IPS-NIHi11 (cell line): ENCODE measurements around the gene GNAQ.
"Not testable (repeated sequence)": the region's sequence is repeated elsewhere in the genome, so short reads cannot be mapped to it uniquely, and the experiment has no call there.

Experiments
- DNase-seq: peaks from one replicate; pipeline ENCODE4 v3.0.0; 2012; ENCODE audit warnings: mixed read lengths, low spot score

GNAQ gene

GRCh38 chr9:77903666-77904285, 127.8 kb downstream of the GNAQ start:
- DNase-seq, result no peak

DNA sequence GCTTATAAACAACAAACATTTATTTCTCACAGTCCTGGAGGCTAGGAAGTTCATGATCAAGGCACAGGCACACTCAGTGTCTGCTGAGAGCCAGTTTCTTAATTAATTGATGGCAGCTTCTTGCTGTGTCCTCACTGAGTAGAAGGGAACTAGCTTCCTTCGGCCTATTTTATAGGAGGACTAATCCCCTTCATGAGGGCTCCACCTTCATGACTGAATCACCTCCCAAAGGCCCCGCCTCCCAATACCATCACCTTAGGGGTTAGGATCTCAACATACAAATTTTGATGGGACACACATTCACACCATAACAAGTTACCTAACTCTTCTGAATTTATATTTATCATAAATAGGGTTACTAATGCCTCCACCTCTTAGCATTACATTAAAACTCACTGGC, 129.8 kb downstream of the GNAQ start:
- no peak for DNase-seq

DNA sequence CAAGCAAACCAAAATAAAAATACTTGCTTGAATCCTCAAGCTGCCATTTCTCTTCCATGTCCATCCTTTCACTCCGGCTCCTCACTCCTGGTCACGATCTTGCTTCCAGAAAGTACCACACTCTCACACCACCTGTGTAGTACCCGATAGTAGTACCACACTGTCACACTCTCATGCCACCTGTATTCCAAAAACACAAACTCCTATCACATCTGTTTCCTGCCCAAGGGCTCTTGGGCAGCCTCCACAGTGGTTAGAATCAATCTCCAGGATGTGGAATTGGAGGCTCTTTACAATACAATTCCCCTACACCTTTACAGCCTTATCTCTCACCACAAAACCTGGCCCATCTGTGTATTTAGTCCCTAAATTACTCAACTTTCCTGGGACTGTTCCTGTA, 130.6 kb downstream of the GNAQ start:
- DNase-seq, result no peak

DNA sequence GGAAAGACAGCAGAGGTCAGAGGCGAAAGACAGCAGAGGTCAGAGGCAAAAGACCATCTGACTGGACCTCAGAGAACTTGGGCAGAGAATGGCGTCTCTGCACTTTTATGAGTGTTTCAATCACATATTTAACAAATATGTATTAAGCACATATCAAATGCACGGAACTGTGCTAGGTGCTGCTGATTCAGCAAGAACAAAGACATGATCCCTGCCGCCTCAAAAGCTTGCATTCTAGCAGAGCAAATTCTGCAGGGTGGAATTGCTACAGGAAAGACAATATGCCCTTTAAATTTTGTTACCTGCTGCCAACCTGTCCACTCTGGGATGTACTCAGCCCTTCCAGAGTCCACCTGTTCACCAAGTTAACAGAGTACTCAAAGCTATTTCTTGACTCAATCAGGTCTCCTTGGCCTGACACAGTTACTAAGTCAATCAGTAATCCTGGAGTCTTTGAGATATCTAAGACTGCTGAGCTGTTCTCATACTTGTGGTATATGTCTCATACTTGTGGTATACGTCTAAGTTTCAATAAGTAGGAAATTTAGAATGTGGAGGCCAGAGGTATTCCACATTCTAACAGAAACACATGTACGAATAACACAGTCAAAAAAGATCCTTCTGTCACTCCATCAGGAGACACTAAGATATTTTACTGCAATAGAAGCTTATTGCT, 131.8 kb downstream of the GNAQ start:
- no peak for DNase-seq

GRCh38 chr9:77898864-77899263, 132.7 kb downstream of the GNAQ start:
- DNase-seq, result no peak

DNA sequence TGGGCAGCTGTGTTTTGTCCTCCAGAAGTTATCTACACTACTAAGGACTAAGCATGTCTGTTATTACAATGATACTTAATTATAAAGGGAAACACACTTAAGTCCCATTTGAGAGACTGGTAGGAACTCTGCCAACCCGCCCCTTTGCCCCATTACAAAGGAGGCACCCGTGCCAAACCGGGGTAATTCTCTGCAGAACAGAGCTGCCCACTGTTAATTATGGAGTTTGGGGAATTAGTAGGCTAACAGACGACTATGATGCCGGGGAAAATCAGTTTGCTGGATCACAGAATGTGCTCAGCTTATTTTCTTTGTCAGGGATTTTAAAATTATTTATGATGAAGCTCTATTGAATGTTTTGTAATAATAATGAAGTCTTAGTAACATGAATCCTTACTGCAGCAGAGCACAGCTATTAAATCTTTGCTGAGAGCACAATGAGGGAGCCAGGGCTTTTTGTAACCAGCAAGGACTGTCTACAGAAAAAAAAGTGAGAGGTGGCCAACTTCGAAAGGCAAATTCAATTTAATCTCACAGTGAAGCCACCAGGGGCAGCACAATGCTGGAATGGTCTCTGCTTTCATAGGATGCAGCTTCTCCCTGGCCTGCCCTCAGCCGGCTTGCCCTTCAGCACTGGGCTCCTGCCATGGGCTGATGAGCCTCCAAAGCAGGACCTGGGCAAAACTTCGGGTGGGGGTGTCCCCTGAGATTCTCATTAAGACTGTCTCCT, 134.5 kb downstream of the GNAQ start:
- DNase-seq, result peak; percentile 32

- DNase-seq, result no peak
Measured at GRCh38 chr9:77896269-77896937, 135.2 kb downstream of the GNAQ start.

GRCh38 chr9:77893706-77894105, 137.9 kb downstream of the GNAQ start:
- DNase-seq, result no peak

DNA sequence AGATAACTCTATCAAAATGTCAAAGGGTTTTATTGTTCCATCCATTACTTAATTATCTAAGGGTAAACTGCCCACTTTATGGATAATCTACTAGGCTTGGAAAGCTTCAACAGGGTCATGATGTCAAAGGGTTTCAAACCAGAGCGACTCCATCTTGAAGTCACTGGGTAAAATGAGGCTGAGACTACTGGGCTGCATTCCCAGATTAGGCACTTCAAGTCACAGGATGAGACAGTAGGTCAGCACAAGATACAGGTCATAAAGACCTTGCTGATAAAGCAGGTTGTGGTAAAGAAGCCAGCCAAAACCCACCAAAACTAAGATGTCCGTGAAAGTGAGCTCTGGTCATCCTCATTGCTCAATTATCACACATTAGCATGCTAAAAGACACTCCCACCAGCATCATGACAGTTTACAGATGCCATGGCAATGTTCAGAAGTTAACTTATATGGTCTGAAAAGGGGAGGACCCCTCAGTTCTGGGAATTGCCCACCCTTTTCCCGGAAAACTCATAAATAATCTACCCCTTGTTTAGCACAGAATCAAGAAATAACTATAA, 138.6 kb downstream of the GNAQ start:
- no peak for DNase-seq

GRCh38 chr9:77892171-77892570, 139.4 kb downstream of the GNAQ start:
- no peak for DNase-seq

GRCh38 chr9:77891128-77891800, 140.3 kb downstream of the GNAQ start:
- no peak for DNase-seq

DNA sequence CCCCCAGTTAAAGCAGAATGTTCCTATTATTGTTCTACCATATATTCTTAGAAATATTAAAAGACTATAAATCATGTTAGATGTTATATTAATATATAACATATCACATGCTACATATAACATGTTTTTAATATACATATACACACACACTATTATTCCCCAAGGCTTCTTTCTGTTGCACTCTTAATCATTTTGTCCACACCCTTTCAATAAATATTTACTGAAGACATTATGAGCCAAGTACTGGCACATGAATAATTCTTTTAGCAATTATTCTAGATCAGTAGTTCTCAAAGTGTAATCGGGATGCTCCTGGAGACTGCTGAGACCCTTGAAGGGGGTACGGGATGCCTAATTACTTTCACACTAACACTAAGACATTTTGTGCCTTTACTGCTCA, 143.9 kb downstream of the GNAQ start:
- DNase-seq, result no peak

- no peak for DNase-seq
Measured at GRCh38 chr9:77885104-77885672, 146.4 kb downstream of the GNAQ start.

GRCh38 chr9:77883846-77884771, 147.5 kb downstream of the GNAQ start:
- DNase-seq, result peak; percentile 27

DNA sequence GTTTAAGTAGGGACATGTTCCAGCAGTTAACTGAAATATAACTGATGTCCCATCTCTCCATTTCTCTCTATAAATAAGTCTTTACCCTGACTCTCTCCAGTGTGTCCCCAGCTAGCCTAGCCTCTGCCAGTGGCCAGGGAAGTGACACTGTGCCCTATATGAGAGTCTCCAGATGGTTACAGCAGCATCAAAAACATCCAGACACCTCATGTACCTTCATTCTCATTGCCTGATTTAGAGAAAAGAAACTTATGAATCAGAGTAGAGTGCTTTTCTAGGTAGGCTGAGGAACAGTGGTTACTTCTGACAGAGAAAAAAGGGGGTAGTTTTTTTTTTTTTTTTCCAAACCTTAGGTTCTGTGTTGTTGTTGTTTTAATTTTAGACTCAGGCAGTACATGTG, 148.5 kb downstream of the GNAQ start:
- DNase-seq, result no peak

GRCh38 chr9:77882294-77882693, 149.3 kb downstream of the GNAQ start:
- DNase-seq, result no peak

DNA sequence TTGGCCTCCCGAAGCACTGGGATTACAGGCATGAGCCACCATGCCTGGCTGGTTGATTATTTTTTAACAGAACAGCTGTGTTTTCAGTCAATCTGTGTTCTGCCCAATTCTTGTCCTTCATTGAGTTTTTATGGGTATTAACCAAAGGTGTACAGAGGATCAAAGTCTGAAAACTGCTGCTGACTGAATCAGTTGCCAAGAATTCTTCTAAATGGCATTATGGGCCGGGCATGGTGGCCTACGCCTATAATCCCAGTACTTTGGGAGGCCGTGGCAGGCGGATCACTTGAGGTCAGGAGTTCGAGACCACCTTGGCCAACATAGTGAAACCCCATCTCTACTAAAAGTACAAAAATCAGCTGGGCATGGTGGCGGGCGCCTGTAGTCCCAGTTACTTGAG, 150.0 kb downstream of the GNAQ start:
- not testable (repeated sequence) for DNase-seq

DNA sequence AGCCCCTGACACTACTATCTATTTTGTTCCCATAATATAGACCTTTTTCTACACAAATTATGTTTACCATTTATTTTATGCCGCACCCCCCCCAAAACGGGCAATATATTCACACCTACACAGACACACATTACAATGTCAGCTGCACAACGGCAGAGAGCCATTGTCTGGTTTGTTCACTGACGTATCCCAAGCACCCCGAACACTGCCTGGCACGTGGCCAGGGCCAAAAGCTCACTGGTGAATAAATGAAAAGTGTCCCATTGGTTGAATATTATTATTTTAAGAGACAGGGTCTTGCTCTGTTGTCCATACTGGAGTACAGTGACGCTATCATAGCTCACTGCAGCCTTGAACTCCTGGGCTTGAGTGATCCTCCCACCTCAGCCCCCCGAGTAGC, 150.5 kb downstream of the GNAQ start:
- no peak for DNase-seq

DNA sequence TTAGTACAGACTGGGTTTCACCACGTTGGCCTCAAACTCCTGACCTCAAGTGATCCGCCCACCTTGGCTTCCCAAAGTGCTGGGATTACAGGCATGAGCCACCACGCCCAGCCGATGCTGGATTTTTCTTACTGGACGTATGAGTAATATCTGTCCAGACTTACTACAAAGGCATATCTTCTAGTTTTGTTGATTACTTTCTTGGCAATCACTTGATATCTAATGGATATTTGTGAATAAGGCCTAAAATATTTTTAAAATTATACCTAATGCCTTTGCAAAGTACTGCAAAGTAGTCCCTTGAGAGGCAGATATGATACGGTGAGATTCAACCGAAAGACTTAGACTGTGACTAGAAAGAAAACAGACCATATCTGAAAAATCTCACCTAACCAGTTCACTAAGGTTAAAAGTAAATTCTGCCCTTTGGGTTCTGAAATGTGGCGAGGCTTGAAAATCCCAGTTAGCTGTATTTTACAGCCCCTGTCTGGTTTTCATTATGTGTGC, 152.1 kb downstream of the GNAQ start:
- no peak for DNase-seq

DNA sequence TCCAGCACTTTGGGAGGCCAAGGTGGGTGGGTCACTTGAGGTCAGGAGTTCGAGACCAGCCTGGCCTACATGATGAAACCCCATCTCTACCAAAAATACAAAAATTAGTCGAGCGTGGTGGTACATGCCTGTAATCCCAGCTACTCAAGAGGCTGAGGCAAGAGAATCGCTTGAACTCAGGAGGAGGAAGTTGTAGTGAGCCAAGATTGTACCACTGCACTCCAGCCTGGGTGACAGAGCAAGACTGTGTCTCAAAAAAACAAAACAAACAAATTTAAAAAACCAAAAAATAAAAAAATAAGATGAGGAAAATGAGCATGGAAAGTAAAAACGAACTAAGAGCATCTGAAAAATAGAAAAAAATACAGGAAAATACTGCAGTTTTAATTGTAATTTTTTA, 152.8 kb downstream of the GNAQ start:
- DNase-seq, result not testable (repeated sequence)
